AG04450 (cell line): ENCODE measurements around the gene DGCR6L. TPM values are rescaled to one million over a fixed set of nuclear protein-coding genes. Genes with fewer than 3 reads are reported as not detected.
A peak's percentile ranks its signal among the peaks of the same experiment; 100 is the strongest.

Source experiments
- CTCF ChIA-PET: fragments of 300-600, 350-600 bp; formaldehyde crosslinking; extraction: SDS; loops from one replicate; lab custom pipeline; 2022; ENCODE audit warnings: antibody characterized with exemption, inconsistent platforms; lab: Charles Lee
- POLR2A ChIA-PET: fragments of 350-600 bp; formaldehyde crosslinking; extraction: SDS; loops from one replicate; lab custom pipeline; 2021; ENCODE audit warnings: antibody characterized with exemption, inconsistent platforms; lab: Yijun Ruan, JAX
- DNase-seq: peaks from one replicate; pipeline ENCODE4 v3.0.0-alpha.2; 2011; ENCODE audit warnings: low read depth, low spot score
- H3K27ac ChIP-seq: one replicate; pipeline ENCODE4 v1.5.1; 2012; ENCODE audit warnings: low read depth, low read length, control low read depth
- H3K27me3 ChIP-seq: one replicate; pipeline ENCODE4 v1.6.0; 2012; ENCODE audit warnings: low read length; ENCODE audit not compliant: control insufficient read depth, insufficient read depth
- H3K4me3 ChIP-seq: 2 replicates; pipeline ENCODE4 v1.5.1; 2011; ENCODE audit warnings: mild to moderate bottlenecking, low read depth, low read length, control low read depth
- H3K9me3 ChIP-seq: 2 replicates; pipeline ENCODE4 v1.5.1; 2012; ENCODE audit warnings: low read length; ENCODE audit not compliant: control insufficient read depth, insufficient read depth
- polyA plus RNA-seq: library from polyadenylated mRNA; depleted of rRNA; stranded (reverse); fragments of >200 nt; gene quantifications from 2 replicates; pipeline ENCODE4 v1.2.3, GENCODE V29; 2011
- TF ChIP-seq, protein P1 (sequence below): IDR thresholded peaks from 2 replicates; pipeline ENCODE4 v1.5.1; 2011; ENCODE audit warnings: low read depth, low read length, control low read depth, inconsistent platforms

Gene DGCR6L
- polyA plus RNA-seq, 1 experiment: 45.4 TPM

DNA sequence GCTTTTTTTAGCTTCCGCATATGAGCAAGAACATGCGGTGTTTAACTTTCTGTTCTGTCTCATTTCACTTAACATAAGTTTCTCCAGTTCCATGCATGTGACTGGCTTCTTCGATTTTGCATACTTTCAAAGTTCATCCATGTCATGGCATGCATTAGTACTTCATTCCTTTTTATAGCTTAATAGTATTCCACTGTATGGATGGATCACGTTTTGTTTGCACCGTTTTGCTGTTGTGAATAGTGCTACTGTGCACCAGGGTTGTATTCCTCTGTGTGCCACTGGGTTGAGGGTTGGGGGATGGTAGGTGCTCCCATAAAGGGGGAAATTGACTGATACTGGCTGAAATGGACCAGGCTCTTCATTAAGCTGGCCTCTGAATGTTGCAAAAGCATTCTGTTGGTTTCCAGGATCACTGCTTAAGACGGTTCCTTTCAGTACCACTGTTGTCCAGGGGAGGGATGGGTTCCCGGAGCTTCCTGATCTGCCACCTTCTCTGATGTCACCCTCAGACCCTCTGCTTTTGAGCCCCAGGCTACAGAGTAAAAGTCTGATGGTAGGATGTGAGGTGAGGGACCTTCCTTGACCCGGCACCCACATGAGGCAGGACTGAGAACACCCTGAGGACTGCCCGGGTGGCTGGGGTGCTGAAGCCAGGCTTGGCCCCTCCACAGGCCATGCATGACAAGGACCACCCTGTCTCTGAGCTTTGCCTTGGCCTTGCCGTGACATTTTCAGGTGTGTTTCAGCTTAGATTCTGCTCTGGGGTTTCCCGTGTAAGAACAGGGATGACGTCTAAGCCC lies 24.4 kb downstream of the DGCR6L start:
- Histone ChIP-seq H3K27me3 (peaks cover 49% of the 10 kb centered on the region), H3K27ac (no peak overlapping the region), H3K4me3 (no peak overlapping the region), H3K9me3 (no peaks in the 10 kb centered on the region; the same call in 1 of the 2 replicates)
- POLR2A ChIA-PET: interaction anchor here (0.5 to 0.8 kb wide), 2 partner anchors 97 to 169 kb away, joined by 3 to 6 read pairs; no protein-coding TSS in a partner anchor
- no peak for DNase-seq
- CTCF ChIA-PET: interaction anchor here (1.4 to 1.5 kb wide), 2 partner anchors 9 to 10 kb away, joined by 4 read pairs; no protein-coding TSS in a partner anchor
- TF ChIP-seq, protein P1, sequence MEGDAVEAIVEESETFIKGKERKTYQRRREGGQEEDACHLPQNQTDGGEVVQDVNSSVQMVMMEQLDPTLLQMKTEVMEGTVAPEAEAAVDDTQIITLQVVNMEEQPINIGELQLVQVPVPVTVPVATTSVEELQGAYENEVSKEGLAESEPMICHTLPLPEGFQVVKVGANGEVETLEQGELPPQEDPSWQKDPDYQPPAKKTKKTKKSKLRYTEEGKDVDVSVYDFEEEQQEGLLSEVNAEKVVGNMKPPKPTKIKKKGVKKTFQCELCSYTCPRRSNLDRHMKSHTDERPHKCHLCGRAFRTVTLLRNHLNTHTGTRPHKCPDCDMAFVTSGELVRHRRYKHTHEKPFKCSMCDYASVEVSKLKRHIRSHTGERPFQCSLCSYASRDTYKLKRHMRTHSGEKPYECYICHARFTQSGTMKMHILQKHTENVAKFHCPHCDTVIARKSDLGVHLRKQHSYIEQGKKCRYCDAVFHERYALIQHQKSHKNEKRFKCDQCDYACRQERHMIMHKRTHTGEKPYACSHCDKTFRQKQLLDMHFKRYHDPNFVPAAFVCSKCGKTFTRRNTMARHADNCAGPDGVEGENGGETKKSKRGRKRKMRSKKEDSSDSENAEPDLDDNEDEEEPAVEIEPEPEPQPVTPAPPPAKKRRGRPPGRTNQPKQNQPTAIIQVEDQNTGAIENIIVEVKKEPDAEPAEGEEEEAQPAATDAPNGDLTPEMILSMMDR: 0 out of 2 replicates have a peak, but pooled peaks have one; percentile 6

DNA sequence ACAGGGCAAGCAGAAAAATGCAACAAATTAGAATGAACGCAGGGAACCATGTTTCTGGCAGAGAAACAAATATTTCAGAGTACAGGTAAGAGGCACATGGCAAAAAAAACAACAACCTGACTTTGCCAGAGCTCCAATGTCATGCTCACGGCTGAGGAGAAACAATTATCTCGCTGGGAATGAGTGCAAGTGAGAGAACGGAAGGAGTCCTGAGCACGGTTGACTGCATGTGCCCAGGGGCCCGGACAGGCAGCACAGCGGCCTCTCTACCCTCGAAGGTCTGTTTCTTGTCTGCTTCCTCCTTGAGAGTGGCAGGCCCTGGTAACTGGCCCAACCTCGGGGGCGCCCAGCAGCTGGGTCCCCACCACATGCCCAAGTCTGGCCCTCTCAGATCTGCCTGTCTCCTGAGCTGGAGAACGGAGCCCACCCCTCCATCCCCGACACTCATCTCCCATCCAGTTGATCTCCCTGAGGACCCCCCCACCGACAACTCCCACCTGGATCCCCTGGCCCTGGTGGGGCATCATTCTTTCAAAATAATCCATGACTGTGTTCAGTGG lies 27.1 kb downstream of the DGCR6L start:
- Histone ChIP-seq H3K9me3 (no peaks in the 10 kb centered on the region; the same call in 1 of the 2 replicates), H3K27ac (no peak overlapping the region), H3K4me3 (no peak overlapping the region), H3K27me3 (peaks cover 48% of the 10 kb centered on the region)
- CTCF ChIA-PET: no interaction called here
- DNase-seq: no peak
- POLR2A ChIA-PET: interaction anchor here (0.7 kb wide), 1 partner anchor 98 kb away, joined by 5 read pairs; no protein-coding TSS in a partner anchor
- TF ChIP-seq, protein P1: no peak

DNA sequence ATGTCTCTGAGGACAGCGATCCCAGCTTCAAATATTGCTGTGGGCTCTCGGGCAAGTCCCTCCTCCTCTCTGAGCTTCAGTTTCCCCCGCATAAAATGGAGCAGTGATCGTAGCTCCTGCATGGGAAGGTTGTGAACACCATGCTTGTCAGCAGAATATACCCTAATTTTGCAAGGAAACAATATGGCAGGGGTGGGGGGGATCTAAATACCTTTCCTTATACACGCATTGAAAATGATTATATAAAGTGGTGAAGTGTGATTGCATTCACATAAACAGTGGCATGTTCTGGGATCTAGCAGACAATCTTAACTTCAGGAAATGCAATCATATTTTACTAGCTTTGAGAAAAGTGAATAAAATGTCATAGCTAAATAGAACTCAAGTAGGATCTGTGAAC lies 27.8 kb downstream of the DGCR6L start:
- ChIA-PET CTCF (no interaction called here), POLR2A (no interaction called here)
- Histone ChIP-seq H3K4me3 (no peak overlapping the region), H3K9me3 (no peaks in the 10 kb centered on the region; the same call in 1 of the 2 replicates), H3K27me3 (peaks cover 41% of the 10 kb centered on the region), H3K27ac (no peak overlapping the region)
- TF ChIP-seq, protein P1: no peak
- DNase-seq: no peak

DNA sequence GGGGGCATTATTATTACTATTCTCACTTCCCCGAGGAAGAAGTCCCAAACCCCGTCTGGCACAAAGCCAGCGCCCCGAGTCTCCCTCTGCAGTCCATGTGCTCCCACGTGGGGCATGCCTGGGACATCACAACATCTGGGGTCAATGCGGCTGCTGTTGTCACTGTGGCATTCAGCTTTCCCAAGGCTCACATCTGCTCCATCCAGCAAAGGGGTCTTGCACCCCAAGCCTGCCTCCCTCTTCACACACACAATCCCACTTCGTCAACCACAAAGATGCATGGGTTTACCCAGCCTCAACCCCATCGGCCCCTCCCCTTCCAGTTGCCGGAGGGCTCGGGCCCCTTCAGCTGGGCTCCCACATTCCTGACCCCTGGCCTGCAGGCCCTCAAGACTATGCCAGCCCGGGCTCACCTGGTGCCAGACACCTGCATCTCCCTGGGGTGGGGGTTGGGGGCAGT lies 28.2 kb downstream of the DGCR6L start:
- Histone ChIP-seq H3K4me3 (no peak overlapping the region), H3K27ac (no peak overlapping the region), H3K27me3 (peaks cover 39% of the 10 kb centered on the region), H3K9me3 (no peaks in the 10 kb centered on the region; the same call in 1 of the 2 replicates)
- DNase-seq: no peak
- CTCF ChIA-PET: interaction anchor here (1.3 kb wide), 1 partner anchor 135 kb away, joined by 4 read pairs; no protein-coding TSS in a partner anchor
- TF ChIP-seq, protein P1: no peak
- POLR2A ChIA-PET: no interaction called here
